ENCODE measurements around the gene ULK4.

DNA sequence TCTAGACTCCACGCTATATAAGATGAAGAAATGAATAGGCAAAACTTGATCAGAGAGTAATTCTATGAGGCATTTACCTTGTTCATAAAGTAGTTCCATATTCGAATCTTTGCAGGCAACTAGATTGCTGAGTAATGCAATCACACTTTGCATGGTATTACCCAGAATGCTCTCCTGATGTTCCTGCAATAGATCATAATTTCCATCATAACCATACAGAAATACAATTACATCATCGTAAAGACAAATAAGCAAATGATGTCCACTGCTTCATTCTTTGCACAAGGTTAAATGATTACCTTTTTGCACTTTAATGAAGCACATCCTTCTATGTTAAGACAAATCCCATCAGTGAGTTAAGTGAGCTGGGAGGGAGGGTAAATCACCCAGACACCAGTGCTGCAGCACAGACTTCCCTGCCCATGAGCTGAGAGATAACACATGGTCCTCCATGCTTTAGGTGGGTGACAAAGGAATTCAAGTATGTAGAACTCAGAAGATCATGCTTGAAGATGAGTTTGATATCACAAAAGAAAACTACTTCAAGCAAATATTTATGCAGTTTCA lies 395.9 kb downstream of the ULK4 start:
- TF ChIP-seq POLR2A (IDR thresholded peaks at IDR 0.05) = no peak
- TF ChIP-seq CTCF (IDR thresholded peaks at IDR 0.05) = no peak
